ENCODE results near the gene ELOVL7. TPM values are rescaled to one million over a fixed set of nuclear protein-coding genes. Genes with fewer than 3 reads are reported as not detected.
"Not testable (repeated sequence)": the region's sequence is repeated elsewhere in the genome, so short reads cannot be mapped to it uniquely, and the experiment has no call there.

Gene ELOVL7
- total and polyA plus RNA-seq, 4 donors: 2.9 to 5.9 (median 4.3) TPM

GRCh38 chr5:60820593-60821487 is 23.2 kb downstream of the ELOVL7 start:
- Histone ChIP-seq H3K4me1 (ENCODE audit: control insufficient read depth in 5 of 5, insufficient read depth in 5 of 5, low read length in 5 of 5) (no peaks in the 10 kb centered on the region), H3K4me3 (no peak overlapping the region), H3K36me3 (ENCODE audit: control insufficient read depth in 4 of 4, insufficient read depth in 4 of 4, low read length in 4 of 4) (no peaks in the 10 kb centered on the region), H3K9ac (ENCODE audit: insufficient read depth in 1 of 2, low read length in 2 of 2) (no peak overlapping the region), H3K27me3 (ENCODE audit: control insufficient read depth in 3 of 3, insufficient read depth in 3 of 3, low read length in 2 of 3) (no peaks in the 10 kb centered on the region), H3K9me3 (ENCODE audit: control insufficient read depth in 4 of 4, insufficient read depth in 3 of 4, low read length in 3 of 4) (peaks cover 0 to 4% (median 0%) of the 10 kb centered on the region in 4 donors), H3K27ac (ENCODE audit: low read depth in 1 of 2, low read length in 1 of 2) (no peak overlapping the region)
- WGBS, 2 donors: 61 to 67% methylated on average over 9 of the region's 9 CpGs
- no peak for ATAC-seq (ENCODE audit: insufficient read depth, low FRiP score)
- TF ChIP-seq CTCF (IDR thresholded peaks at IDR 0.05; ENCODE audit: control extremely low read depth, extremely low read depth): no peak
- no peak for DNase-seq

GRCh38 chr5:60816138-60816537 is 27.9 kb downstream of the ELOVL7 start:
- H3K9ac ChIP-seq (ENCODE audit: insufficient read depth in 1 of 2, low read length in 2 of 2); H3K27me3 ChIP-seq (ENCODE audit: control insufficient read depth in 3 of 3, insufficient read depth in 3 of 3, low read length in 2 of 3); ATAC-seq (ENCODE audit: insufficient read depth, low FRiP score); H3K4me1 ChIP-seq (ENCODE audit: control insufficient read depth in 5 of 5, insufficient read depth in 5 of 5, low read length in 5 of 5); H3K4me3 ChIP-seq; H3K9me3 ChIP-seq (ENCODE audit: control insufficient read depth in 4 of 4, insufficient read depth in 3 of 4, low read length in 3 of 4); H3K36me3 ChIP-seq (ENCODE audit: control insufficient read depth in 4 of 4, insufficient read depth in 4 of 4, low read length in 4 of 4); DNase-seq; H3K27ac ChIP-seq (ENCODE audit: low read depth in 1 of 2, low read length in 1 of 2): not testable (repeated sequence)
- WGBS, 2 donors: 91 to 94% methylated on average over 5 of the region's 5 CpGs

- DNase-seq: no peak
- H3K9ac ChIP-seq (ENCODE audit: insufficient read depth in 1 of 2, low read length in 2 of 2): no peak overlapping the region
- H3K27ac ChIP-seq (ENCODE audit: low read depth in 1 of 2, low read length in 1 of 2): no peak overlapping the region
- WGBS, 2 donors: 87 to 94% methylated on average over 2 of the region's 2 CpGs
- no peak for ATAC-seq (ENCODE audit: insufficient read depth, low FRiP score)
- H3K9me3 ChIP-seq (ENCODE audit: control insufficient read depth in 4 of 4, insufficient read depth in 3 of 4, low read length in 3 of 4): no peaks in the 10 kb centered on the region
- no peak overlapping the region for H3K4me3 ChIP-seq
- no peaks in the 10 kb centered on the region for H3K36me3 ChIP-seq (ENCODE audit: control insufficient read depth in 4 of 4, insufficient read depth in 4 of 4, low read length in 4 of 4)
- TF ChIP-seq CTCF (IDR thresholded peaks at IDR 0.05; ENCODE audit: control extremely low read depth, extremely low read depth): no peak
- no peaks in the 10 kb centered on the region for H3K4me1 ChIP-seq (ENCODE audit: control insufficient read depth in 5 of 5, insufficient read depth in 5 of 5, low read length in 5 of 5)
- H3K27me3 ChIP-seq (ENCODE audit: control insufficient read depth in 3 of 3, insufficient read depth in 3 of 3, low read length in 2 of 3): no peaks in the 10 kb centered on the region
Measured at GRCh38 chr5:60814498-60814897, 29.6 kb downstream of the ELOVL7 start.

- Histone ChIP-seq H3K9me3 (ENCODE audit: control insufficient read depth in 4 of 4, insufficient read depth in 3 of 4, low read length in 3 of 4) (no peaks in the 10 kb centered on the region), H3K9ac (ENCODE audit: insufficient read depth in 1 of 2, low read length in 2 of 2) (no peak overlapping the region), H3K36me3 (ENCODE audit: control insufficient read depth in 4 of 4, insufficient read depth in 4 of 4, low read length in 4 of 4) (no peaks in the 10 kb centered on the region), H3K4me1 (ENCODE audit: control insufficient read depth in 5 of 5, insufficient read depth in 5 of 5, low read length in 5 of 5) (no peaks in the 10 kb centered on the region), H3K27ac (ENCODE audit: low read depth in 1 of 2, low read length in 1 of 2) (no peak overlapping the region), H3K27me3 (ENCODE audit: control insufficient read depth in 3 of 3, insufficient read depth in 3 of 3, low read length in 2 of 3) (no peaks in the 10 kb centered on the region), H3K4me3 (no peak overlapping the region)
- DNase-seq (no peak), ATAC-seq (ENCODE audit: insufficient read depth, low FRiP score) (no peak)
- no peak for TF ChIP-seq CTCF (IDR thresholded peaks at IDR 0.05; ENCODE audit: control extremely low read depth, extremely low read depth)
Measured at GRCh38 chr5:60812426-60812825, 31.6 kb downstream of the ELOVL7 start.

Measured in lung (tissue), 12 donors.